Activated gamma-delta T cell treated with anti-CD3 and anti-CD28 coated beads, Interleukin-2, amount 50 U/mL, for 16 hours (primary cell): ENCODE results near the gene UFC1.

Experiments
- DNase-seq: peaks from one replicate; pipeline ENCODE4 v3.0.0-alpha.2; 2020; ENCODE audit warnings: low read depth

UFC1 gene

GRCh38 chr1:161193561-161194235, 39.9 kb downstream of the UFC1 start:
- DNase-seq, result no peak

GRCh38 chr1:161195171-161195570, 41.4 kb downstream of the UFC1 start:
- DNase-seq, result no peak

- no peak for DNase-seq
Observed at GRCh38 chr1:161196111-161196510, 42.3 kb downstream of the UFC1 start.

- no peak for DNase-seq
Observed at GRCh38 chr1:161196521-161197451, 43.0 kb downstream of the UFC1 start.

GRCh38 chr1:161197560-161198193, 43.9 kb downstream of the UFC1 start:
- no peak for DNase-seq

- DNase-seq, result no peak
Observed at GRCh38 chr1:161198194-161198896, 44.6 kb downstream of the UFC1 start.

GRCh38 chr1:161198897-161199431, 45.2 kb downstream of the UFC1 start, which contains the start of gene ADAMTS4:
Gene ADAMTS4 (minus strand): TSS chr1:161199054. CDS start chr1:161198627, 427 bp downstream.
- DNase-seq, result no peak

DNA sequence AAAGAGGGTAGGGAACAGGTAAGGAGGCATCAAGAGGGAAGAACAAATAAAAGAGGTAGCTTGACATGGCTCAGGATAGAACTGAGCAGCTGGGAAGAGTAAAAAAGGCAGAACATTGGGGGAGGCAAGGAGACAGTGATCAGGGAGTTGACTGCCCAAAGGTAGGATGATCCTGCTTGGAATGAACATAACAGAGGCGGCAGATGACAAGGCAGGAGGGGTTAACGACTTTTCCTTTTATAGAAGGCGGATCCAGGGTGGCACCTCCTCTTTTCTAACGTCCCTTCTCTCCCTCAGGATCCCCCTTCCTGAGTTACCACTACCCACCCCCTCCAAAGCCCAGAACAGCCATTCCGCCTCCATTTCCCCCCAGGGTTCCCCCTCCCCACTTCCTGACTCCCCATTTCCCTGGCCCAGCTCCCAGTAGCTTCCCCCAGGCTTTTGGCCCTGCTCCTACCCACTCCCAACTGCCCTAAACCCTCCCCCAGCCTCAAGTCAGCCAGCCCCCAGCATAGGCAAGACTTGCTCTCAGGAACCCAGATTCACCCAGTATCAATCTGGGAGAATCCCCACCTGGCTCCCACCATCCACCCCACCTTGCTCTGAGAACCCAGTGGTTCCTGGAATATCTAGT, 45.8 kb downstream of the UFC1 start:
- no peak for DNase-seq

- DNase-seq, result no peak
Observed at GRCh38 chr1:161200421-161200991, 46.7 kb downstream of the UFC1 start.

DNA sequence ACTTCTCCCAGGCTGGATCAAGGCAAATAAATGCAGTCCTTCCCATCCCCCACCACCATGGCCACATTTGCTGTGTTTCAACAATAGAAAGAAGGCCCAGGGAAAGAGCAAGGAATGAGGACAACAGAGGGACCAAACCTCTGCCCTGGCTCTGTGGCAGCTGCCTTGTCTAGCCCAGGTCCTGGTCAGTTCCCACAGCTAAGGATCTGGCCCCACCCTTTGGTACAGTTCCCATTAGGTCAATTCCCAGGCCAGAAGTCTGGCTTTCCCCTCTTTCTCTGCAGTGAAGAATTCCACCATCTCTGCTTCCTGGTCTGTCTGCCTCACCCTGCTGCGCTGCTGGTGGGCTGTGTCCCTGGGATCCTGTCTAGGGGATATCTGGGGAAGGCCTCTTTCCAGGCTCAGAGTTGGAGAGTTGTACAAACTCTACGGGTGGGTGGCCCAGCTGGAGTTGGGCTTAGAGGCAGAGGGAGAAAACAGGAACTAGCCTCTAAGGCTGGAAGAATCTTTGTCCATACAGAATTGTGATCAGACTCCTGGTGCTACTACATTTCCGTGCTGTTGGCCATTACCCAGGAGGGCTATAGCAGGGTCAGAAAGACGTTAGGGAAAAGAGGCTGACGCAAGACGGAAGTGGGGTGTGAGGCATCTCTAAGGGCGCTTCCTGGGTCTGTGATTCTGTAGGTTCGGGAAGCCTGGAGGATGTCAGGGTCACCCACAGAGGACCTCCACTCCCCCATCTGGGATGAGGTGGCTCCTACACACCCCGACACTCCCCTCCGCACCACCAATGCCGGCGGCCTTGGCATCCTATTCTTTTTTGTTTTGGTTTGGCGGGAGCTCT, 47.4 kb downstream of the UFC1 start:
- no peak for DNase-seq

- peak; percentile 94 for DNase-seq
Observed at GRCh38 chr1:161201836-161202712, 48.3 kb downstream of the UFC1 start, which contains the start of gene NDUFS2. Gene NDUFS2 (plus strand): TSS chr1:161202367. CDS start chr1:161202386, 19 bp downstream.

- no peak for DNase-seq
Observed at GRCh38 chr1:161206411-161207140, 52.8 kb downstream of the UFC1 start.

DNA sequence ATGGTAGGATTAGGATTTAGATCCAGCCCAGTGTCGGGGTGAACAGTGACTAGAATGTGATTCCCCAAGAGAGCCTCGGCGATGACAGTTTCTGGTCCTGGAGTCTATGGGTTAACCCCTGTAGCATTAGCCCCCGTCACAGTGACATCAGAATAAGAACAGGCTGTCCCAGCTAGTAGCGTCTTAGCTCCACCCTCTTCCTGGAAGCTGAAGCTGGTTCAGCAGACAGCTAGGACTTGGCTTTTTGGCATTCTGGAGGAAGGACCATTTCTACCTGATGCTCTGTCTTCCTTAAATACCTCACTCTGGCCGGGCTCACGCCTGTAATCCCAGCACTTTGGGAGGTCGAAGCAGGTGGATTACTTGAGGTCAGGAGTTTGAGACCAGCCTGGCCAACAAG, 53.4 kb downstream of the UFC1 start:
- DNase-seq, result no peak
